ENCODE measurements around the gene UTP20.
A peak's percentile ranks its signal among the peaks of the same experiment; 100 is the strongest.

- TF ChIP-seq CTCF (IDR thresholded peaks at IDR 0.05) (peak; percentile 34 to 57 (median 45)), POLR2A (IDR thresholded peaks at IDR 0.05) (no peak), POLR2AphosphoS5 (IDR thresholded peaks at IDR 0.05) (no peak)
Observed at GRCh38 chr12:101414533-101415119, 134.7 kb downstream of the UTP20 start.
